ENCODE data around the gene ERICH4. TPM values are rescaled to one million over a fixed set of nuclear protein-coding genes. Genes with fewer than 3 reads are reported as not detected.

The ERICH4 gene, protein sequence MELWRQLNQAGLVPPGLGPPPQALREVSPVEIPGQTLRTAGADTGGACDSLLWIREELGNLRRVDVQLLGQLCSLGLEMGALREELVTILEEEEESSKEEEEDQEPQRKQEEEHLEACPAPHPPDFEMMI
- not detected for polyA plus RNA-seq

DNA sequence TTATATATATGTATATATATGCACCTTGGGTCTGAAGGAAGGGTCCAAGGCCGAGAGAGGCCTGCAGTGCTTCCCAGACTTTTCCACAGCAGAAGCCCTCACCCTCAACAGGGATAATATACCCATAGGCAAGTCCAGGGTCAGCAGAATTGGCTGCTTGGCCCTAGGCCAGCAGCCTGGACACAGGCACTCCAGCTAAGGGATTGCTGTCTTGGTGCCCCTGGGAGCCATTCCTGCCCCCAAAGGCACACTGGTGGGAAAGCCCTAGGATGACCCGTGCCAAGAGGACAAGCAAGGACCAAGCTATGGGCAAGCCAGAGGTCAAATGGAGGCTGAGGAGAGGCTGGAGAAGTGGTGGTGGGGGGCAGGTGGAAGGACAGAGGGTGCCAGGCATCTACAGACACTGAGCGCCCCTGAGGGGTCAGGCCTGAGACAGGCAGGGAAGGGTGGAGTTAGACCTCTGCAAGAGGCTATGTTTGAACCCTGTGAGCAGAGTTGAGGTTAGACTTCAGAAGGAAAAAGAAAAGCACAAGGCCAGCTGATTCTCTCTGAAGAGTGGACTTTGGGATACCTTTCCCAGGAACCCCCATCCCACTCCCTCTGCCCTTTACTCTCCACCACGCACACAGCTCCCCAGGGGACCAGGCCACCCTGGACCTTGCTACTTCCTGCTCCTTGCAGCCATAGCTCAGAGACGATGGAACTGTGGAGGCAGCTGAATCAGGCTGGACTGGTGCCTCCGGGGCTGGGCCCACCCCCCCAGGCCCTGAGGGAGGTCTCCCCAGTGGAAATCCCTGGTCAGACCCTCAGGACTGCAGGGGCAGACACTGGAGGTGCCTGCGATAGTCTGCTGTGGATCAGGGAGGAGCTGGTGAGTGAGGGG, at the start of gene ERICH4:
ERICH4 (plus strand) TSS at position 684 of the 883 bp plus-strand sequence; CDS start at position 698, 14 bp downstream.
- no peak for DNase-seq
- H3K27ac Mint-ChIP-seq, result peak within 1 kb of the TSS in 1 of 6 donors; percentile 26

GRCh38 chr19:41395355-41395754, 47.6 kb upstream of the ERICH4 start:
- H3K36me3 Mint-ChIP-seq, result peaks cover 0 to 7% (median 0%) of the 10 kb centered on the region in 3 donors
- peaks cover 0 to 11% (median 8%) of the 10 kb centered on the region in 3 donors for H3K27me3 Mint-ChIP-seq (ENCODE audit: low read depth in 3 of 3)
- no peaks in the 10 kb centered on the region for H3K9me3 Mint-ChIP-seq
- DNase-seq, result no peak
- peak overlapping the region in 5 of 6 donors; percentile 6 to 100 (median 22) for H3K27ac Mint-ChIP-seq
- peaks cover 37 to 47% of the 10 kb centered on the region in 2 donors for H3K4me1 Mint-ChIP-seq
- peak overlapping the region in 4 of 5 donors; percentile 3 to 48 (median 24) for H3K4me3 Mint-ChIP-seq

More for the DNA sequence above, at the start of gene ERICH4:
- Mint-ChIP-seq H3K27me3 (ENCODE audit: low read depth in 3 of 3) (peaks cover 6 to 18% (median 9%) of the 10 kb centered on the region in 3 donors), H3K4me1 (peaks cover 0 to 2% of the 10 kb centered on the region in 2 donors), H3K36me3 (peaks cover 0 to 3% (median 0%) of the 10 kb centered on the region in 3 donors), H3K9me3 (no peaks in the 10 kb centered on the region), H3K4me3 (no peak within 1 kb of the TSS)

GRCh38 chr19:41397086-41398049, 45.6 kb upstream of the ERICH4 start, which contains the start of the genes BCKDHA and EXOSC5:
Gene BCKDHA, plus strand, starts transcription at chr19:41397818. Its CDS starts 10 bp downstream, at chr19:41397828.
Gene EXOSC5, minus strand, starts transcription at chr19:41397359. Its CDS starts 31 bp downstream, at chr19:41397328.
- Mint-ChIP-seq H3K9me3 (no peaks in the 10 kb centered on the region), H3K4me1 (peaks cover 37 to 57% of the 10 kb centered on the region in 2 donors), H3K27me3 (ENCODE audit: low read depth in 3 of 3) (peaks cover 0 to 11% (median 8%) of the 10 kb centered on the region in 3 donors), H3K36me3 (peaks cover 0 to 4% (median 0%) of the 10 kb centered on the region in 3 donors), H3K27ac (peak within 1 kb of the TSS; percentile 100), H3K4me3 (peak within 1 kb of the TSS; percentile 95 to 99 (median 97))
- peak; percentile 99 to 100 (median 100) for DNase-seq

GRCh38 chr19:41398050-41398418, 44.9 kb upstream of the ERICH4 start:
- peaks cover 37 to 57% of the 10 kb centered on the region in 2 donors for H3K4me1 Mint-ChIP-seq
- no peaks in the 10 kb centered on the region for H3K9me3 Mint-ChIP-seq
- H3K36me3 Mint-ChIP-seq, result peaks cover 0 to 4% (median 0%) of the 10 kb centered on the region in 3 donors
- peaks cover 0 to 11% (median 8%) of the 10 kb centered on the region in 3 donors for H3K27me3 Mint-ChIP-seq (ENCODE audit: low read depth in 3 of 3)
- H3K4me3 Mint-ChIP-seq, result peak overlapping the region; percentile 95 to 99 (median 97)
- peak overlapping the region; percentile 100 for H3K27ac Mint-ChIP-seq
- DNase-seq, result no peak

DNA sequence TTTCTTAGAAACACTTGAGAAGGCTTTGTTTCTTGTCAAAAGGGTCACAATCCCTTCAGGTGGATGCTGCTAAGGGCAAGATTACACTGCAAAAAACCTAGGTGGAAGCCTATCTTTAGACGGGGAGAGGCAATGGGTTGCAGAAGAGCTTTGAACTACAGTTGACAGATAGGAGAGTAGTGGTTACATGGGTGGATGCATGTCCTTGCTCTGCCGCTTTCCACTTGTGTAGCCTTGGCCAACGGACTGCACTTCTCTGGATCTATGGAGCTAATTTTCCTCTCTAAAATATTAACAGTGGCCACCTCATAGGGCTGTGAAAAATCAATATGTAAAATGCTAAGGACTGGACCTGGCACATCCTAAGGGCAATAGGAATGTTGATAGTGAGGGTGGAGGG, 44.4 kb upstream of the ERICH4 start:
- H3K9me3 Mint-ChIP-seq, result no peaks in the 10 kb centered on the region

GRCh38 chr19:41399091-41399490, 43.9 kb upstream of the ERICH4 start:
- H3K27me3 Mint-ChIP-seq (ENCODE audit: low read depth in 3 of 3), result peaks cover 0 to 11% (median 8%) of the 10 kb centered on the region in 3 donors
- H3K36me3 Mint-ChIP-seq, result peaks cover 0 to 4% (median 0%) of the 10 kb centered on the region in 3 donors
- peak overlapping the region in 5 of 6 donors; percentile 27 to 100 (median 57) for H3K27ac Mint-ChIP-seq
- H3K4me1 Mint-ChIP-seq, result peaks cover 37 to 57% of the 10 kb centered on the region in 2 donors
- DNase-seq, result no peak
- H3K4me3 Mint-ChIP-seq, result peak overlapping the region; percentile 95 to 99 (median 97)
- H3K9me3 Mint-ChIP-seq, result no peaks in the 10 kb centered on the region

More for the DNA sequence above, 44.4 kb upstream of the ERICH4 start:
- peak overlapping the region; percentile 100 for H3K27ac Mint-ChIP-seq
- H3K27me3 Mint-ChIP-seq (ENCODE audit: low read depth in 3 of 3), result peaks cover 0 to 11% (median 8%) of the 10 kb centered on the region in 3 donors
- no peak for DNase-seq
- peaks cover 0 to 4% (median 0%) of the 10 kb centered on the region in 3 donors for H3K36me3 Mint-ChIP-seq
- peaks cover 37 to 57% of the 10 kb centered on the region in 2 donors for H3K4me1 Mint-ChIP-seq
- H3K4me3 Mint-ChIP-seq, result peak overlapping the region; percentile 95 to 99 (median 97)

GRCh38 chr19:41399525-41399924, 43.4 kb upstream of the ERICH4 start:
- Mint-ChIP-seq H3K9me3 (no peaks in the 10 kb centered on the region), H3K27me3 (ENCODE audit: low read depth in 3 of 3) (peaks cover 0 to 11% (median 8%) of the 10 kb centered on the region in 3 donors), H3K36me3 (peaks cover 0 to 4% (median 0%) of the 10 kb centered on the region in 3 donors), H3K4me1 (peaks cover 37 to 57% of the 10 kb centered on the region in 2 donors), H3K4me3 (peak overlapping the region; percentile 30 to 98 (median 95)), H3K27ac (peak overlapping the region in 3 of 6 donors; percentile 46 to 84 (median 83))
- no peak for DNase-seq

DNA sequence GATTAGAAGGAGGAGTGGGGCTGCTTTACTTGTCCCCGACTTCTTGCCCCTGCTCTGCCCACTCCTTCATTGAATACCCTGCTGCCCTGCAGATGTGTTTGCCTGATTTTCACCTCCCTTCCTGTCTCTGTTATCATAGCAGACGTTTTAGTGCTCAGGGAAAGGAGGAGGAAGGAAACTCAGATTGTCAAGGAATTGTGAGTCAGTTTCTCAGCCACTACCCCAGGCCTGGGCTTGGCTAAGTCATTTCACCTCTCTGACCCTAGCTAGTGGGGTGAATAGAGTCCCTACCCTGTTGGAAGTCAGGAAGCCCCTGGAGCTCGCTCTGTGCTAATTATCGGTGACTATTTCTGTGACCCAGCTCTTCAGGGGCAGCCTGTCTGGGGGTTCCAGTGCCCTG, 41.5 kb upstream of the ERICH4 start:
- H3K36me3 Mint-ChIP-seq, result peaks cover 0 to 4% (median 0%) of the 10 kb centered on the region in 3 donors
- H3K27me3 Mint-ChIP-seq (ENCODE audit: low read depth in 3 of 3), result peaks cover 0 to 9% (median 8%) of the 10 kb centered on the region in 3 donors
- peak overlapping the region in 2 of 6 donors; percentile 36 to 71 for H3K27ac Mint-ChIP-seq

DNA sequence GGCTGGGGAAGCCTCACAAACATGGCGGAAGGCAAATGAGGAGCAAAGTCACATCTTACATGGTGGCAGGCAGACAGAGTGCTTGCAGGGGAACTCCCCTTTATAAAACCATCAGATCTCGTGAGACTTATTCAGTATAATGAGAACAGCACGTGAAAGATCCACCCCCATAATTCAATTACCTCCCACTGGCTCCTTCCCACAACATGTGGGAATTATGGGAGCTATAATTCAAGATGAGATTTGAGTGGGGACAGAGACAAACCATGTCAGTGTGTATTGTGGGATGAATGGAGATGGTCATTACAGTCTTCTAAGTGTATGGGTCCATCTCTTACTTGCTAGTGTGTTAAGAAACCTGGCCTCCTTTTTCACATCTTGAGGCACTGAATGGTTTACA, 40.9 kb upstream of the ERICH4 start:
- H3K4me3 Mint-ChIP-seq, result no peak overlapping the region
- no peaks in the 10 kb centered on the region for H3K9me3 Mint-ChIP-seq
- peaks cover 0 to 4% (median 0%) of the 10 kb centered on the region in 3 donors for H3K36me3 Mint-ChIP-seq
- DNase-seq, result no peak
- H3K27ac Mint-ChIP-seq, result peak overlapping the region in 1 of 6 donors; percentile 30
- peaks cover 24 to 37% of the 10 kb centered on the region in 2 donors for H3K4me1 Mint-ChIP-seq
- peaks cover 0 to 7% (median 7%) of the 10 kb centered on the region in 3 donors for H3K27me3 Mint-ChIP-seq (ENCODE audit: low read depth in 3 of 3)

More for the DNA sequence above, 41.5 kb upstream of the ERICH4 start:
- DNase-seq, result no peak
- Mint-ChIP-seq H3K4me1 (peaks cover 28 to 42% of the 10 kb centered on the region in 2 donors), H3K4me3 (peak overlapping the region in 1 of 5 donors; percentile 8), H3K9me3 (no peaks in the 10 kb centered on the region)

- no peak for DNase-seq
- Mint-ChIP-seq H3K27ac (peak overlapping the region in 1 of 6 donors; percentile 12), H3K4me1 (peaks cover 15 to 23% of the 10 kb centered on the region in 2 donors), H3K4me3 (no peak overlapping the region), H3K27me3 (ENCODE audit: low read depth in 3 of 3) (peaks cover 0 to 2% (median 1%) of the 10 kb centered on the region in 3 donors), H3K9me3 (no peaks in the 10 kb centered on the region), H3K36me3 (peaks cover 0 to 4% (median 0%) of the 10 kb centered on the region in 3 donors)
Observed at GRCh38 chr19:41403181-41403970, 39.6 kb upstream of the ERICH4 start.

- Mint-ChIP-seq H3K4me3 (no peak overlapping the region), H3K4me1 (peaks cover 18 to 24% of the 10 kb centered on the region in 2 donors), H3K27me3 (ENCODE audit: low read depth in 3 of 3) (peaks cover 0 to 4% (median 0%) of the 10 kb centered on the region in 3 donors), H3K27ac (no peak overlapping the region), H3K36me3 (peaks cover 0 to 10% (median 0%) of the 10 kb centered on the region in 3 donors), H3K9me3 (no peaks in the 10 kb centered on the region)
- DNase-seq, result no peak
Observed at GRCh38 chr19:41405776-41406175, 37.2 kb upstream of the ERICH4 start.

- no peak overlapping the region for H3K27ac Mint-ChIP-seq
- DNase-seq, result no peak
- H3K27me3 Mint-ChIP-seq (ENCODE audit: low read depth in 3 of 3), result peaks cover 0 to 4% (median 0%) of the 10 kb centered on the region in 3 donors
- H3K36me3 Mint-ChIP-seq, result peaks cover 0 to 11% (median 3%) of the 10 kb centered on the region in 3 donors
- no peaks in the 10 kb centered on the region for H3K9me3 Mint-ChIP-seq
- H3K4me1 Mint-ChIP-seq, result peaks cover 15 to 18% of the 10 kb centered on the region in 2 donors
- no peak overlapping the region for H3K4me3 Mint-ChIP-seq
Observed at GRCh38 chr19:41407271-41407670, 35.7 kb upstream of the ERICH4 start.

All from immature natural killer cell (primary cell).